ENCODE measurements around the gene PLCB4.

The PLCB4 gene

DNA sequence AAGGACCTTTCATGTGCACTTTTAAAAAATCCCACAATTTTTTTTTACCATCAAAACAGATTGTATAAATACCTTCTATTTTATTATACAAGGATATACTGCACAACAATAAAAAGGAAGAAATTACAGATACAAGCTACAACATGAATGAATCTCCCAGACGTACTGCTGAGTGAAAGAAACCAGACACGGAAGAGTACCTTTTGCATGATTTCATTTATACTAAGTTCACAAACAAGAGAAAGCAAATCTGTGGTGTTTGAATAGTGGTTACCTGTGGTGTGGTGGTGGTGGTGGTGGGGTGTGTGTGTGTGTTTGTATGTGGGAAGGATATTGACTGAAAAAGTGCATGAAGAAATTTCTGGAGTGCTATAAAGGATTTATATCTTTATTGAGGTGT, 6.8 kb upstream of the PLCB4 start:
- DNase-seq, result no peak

DNA sequence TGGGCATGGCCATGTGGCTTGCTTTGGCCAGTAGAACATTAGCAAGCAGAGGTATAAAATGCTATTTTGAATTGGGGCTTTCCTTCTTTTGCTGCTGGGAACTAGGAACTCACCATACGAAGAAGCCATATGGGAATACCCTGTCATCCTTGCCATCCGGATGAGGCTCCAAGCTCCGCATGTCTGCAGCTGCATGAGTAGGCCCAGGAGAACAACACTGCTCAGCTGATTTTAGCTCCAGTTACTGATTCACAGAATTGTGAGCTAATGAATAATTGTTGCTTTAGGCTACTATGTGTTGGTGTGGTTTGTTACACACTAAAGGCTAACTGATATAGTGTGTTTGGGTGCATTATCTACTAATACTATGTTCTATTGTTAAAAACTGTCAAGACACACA, 2.7 kb upstream of the PLCB4 start:
- DNase-seq, result no peak

- DNase-seq, result no peak
Measured at GRCh38 chr20:9068233-9068801, 570 bp upstream of the PLCB4 start.

- DNase-seq, result no peak
Measured at GRCh38 chr20:9070304-9070703, 1.4 kb downstream of the PLCB4 start.

DNA sequence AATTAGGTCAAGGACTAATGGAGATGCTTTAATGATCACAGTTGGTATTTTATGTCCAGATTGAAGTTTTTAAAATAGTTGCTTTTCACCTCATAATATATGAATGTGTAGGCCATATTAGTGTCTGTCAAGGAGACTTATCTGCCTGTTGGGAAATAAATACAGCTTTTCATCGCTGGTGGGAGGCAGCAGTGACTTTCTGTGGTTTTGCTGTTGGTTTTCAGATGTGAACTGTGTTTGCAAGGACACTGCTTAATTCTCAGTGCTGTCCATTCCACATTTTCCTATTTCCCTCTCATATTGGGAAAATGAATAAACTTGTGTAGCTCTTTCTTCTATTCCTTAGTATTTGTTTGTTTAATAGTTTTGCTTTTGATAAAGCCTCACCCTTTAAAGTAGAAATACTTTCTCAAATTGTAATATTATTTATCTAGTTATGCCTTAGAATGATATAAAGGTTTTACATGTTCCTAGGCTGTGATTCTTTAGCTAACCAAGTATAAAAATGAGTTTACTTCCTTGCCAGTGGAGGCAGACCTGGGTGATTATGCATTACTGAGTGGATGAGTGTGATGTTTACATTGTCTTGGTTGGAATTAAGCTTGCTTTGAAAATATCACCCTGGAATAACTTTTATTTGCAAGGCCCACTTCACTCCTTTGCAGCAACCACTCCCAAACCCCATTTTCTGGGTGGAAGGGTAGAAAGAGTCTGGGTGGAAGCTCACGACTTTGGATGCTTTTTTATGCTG, 3.3 kb downstream of the PLCB4 start:
- no peak for DNase-seq

- no peak for DNase-seq
Measured at GRCh38 chr20:9072861-9073500, 4.1 kb downstream of the PLCB4 start.

- no peak for DNase-seq
Measured at GRCh38 chr20:9075264-9076095, 6.6 kb downstream of the PLCB4 start.

GRCh38 chr20:9076440-9076839, 7.6 kb downstream of the PLCB4 start:
- no peak for DNase-seq

DNA sequence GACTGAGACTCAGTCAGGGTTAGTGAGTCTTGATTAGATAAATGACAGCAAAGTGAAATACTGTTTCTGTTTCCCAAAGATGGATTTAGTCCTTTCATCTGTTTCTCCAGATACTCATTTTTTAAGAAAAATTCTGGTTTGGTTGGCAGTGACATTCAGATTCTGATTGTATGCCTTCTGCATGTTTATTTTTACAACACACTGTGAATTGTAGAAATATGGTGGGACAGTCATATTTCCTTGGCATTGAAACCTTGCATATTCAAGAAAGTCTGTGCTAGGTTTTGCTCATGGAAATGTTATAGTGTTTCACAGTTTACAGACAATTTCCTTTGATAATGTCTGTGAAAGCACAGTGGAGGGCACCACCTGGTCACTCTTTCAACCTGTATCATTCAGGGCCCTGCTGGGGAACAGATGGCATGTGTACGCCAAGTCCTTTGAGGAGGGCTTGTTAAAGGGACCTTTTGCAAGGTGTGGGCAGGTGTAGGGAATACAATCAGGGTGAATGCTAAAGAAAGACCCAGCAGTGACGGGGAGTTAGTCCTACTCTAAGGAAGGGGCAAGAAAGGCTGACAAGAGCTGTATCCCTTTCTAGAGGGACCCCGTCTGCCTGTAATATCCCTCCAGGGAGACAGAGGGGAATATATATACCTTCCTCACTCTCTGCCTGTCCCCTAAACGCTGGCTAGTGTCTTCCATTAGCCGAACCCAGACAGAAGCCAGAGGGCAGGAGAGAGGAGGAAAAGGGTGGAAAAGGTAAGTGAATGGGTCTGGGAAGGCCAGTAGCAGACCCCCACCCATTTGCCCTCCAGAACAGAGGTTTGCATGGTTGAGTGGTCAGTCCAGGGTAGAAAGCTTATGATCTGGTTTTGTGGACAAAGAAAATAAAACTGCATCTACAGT, 10.2 kb downstream of the PLCB4 start:
- no peak for DNase-seq

DNA sequence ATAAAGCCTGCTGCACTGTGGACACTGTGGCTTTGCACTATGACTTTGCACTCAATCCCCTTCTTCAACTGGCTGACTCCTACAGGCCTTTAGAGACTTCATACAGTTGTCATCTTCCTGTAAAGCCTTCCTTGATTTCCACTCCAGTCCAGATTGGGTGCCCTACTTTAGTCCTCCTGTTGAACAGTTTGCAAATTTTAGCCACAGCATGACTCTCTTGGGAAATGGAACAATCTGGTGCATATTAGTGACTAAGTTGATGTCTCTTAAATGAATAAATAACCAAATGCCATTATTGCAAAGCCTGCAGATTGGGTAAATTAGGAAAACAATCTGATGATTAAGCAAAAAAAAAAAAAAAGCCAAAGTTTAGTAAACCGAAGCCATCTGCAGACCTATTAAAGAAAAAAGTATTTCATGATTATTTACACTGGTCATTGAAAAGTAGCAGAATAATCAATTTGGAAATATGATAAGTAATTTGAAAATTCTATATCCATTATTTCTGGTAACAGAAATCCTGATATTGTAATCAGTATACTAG, 12.6 kb downstream of the PLCB4 start:
- DNase-seq, result no peak

DNA sequence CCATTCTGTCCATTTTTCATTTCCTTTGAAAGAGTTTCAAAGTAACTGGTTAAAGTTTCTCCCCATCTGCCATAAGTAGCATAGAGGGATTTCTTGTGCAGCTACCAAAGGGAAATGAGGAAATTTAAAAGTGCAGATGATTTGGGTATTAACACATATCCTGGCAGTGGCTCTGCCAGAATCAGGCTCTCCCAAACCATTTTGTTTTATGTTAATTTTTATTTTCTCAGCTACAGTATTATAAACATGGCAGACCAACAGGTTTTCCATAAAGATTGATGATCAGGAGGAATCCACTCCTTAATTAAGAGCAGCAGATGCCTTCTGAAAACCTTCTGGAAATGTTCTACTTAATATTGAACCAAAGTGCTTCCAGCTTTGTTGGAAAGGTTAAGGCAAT, 13.9 kb downstream of the PLCB4 start:
- no peak for DNase-seq

DNA sequence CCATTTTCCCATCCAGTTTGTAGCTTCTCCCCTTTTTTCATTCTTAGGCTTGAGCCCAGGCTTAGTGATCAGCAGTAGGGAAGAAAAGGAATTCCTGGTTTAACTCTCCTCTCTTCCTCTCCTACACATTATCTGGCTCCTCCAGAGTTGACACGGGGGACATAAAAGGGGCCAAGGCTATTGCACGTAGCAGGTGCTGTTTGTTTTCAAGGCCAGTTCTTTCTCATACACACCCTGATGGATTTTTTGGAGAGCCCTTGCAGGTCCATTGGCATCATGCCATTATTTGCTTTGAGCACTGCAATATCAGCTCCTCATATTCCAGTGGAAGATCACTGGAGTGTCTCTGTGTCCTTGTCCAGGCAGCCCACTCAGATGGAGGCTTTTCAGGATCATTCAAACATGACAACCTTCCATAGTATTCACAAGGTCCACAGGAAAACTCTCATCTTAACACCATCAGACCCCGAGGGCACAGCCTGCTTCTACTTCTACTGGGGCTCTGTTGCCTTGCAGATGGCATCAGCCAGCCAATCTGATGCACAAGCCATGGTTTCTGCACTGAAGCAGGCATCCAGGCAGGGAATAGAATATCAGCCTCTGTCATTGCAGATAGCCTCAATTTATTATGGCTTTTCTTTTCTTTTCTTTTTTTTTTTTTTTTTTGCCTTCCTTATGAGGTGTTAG, 18.8 kb downstream of the PLCB4 start:
- DNase-seq, result no peak

DNA sequence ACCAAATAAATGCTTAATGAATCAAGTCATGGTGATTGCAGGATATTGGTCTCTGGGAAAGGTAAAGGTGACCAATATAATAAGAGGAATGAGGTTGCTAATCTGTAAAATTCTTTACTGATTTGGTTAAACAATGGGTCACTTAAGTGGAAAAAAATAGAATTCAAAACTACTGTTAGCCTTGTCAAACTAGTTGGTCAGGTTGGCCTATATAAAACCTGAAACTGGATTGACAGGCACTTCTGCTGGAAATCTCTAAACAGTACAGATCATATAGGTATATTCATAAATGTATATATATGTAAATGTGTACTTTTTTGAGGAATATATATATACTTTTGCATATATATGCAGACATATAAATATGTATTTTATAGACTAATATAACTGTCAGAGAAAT, 19.7 kb downstream of the PLCB4 start:
- no peak for DNase-seq

DNA sequence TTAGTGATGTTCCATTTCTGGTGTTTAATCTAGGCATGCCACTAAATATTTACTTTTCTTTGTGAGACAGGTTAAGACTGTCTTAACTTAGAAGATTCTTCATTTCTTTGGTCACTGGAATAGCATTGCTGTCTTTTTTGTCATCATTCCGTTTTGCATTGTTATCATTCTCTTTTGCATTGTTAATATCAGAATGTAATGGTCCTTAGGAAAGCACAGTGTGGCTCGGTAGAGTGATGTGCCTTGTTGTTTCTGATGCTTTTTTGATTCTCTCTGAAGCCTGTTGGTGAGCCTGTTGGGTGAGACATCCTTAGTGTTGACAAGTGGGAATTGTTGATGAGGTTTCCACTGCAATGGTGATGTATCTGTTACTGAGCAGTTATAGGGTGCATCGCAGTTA, 23.2 kb downstream of the PLCB4 start:
- no peak for DNase-seq

DNA sequence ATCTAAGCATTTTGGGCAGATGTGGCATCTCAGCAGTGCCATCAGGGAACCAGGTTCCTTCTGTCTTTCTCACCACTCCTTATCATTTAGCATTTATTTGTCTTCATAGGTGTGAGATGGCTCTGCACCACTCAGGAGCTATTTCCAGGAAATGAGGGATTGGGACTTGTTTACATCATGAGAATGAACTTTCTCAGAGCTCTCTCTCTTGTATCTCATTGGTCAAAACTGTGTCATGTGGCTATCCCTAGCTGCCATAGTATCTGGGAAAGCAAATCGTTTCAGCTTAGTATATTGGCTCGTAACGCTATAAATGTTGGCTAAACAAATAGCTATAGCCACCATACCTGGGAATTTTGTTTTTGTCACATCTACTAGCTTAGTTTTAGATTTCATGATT, 23.8 kb downstream of the PLCB4 start:
- DNase-seq, result no peak

DNA sequence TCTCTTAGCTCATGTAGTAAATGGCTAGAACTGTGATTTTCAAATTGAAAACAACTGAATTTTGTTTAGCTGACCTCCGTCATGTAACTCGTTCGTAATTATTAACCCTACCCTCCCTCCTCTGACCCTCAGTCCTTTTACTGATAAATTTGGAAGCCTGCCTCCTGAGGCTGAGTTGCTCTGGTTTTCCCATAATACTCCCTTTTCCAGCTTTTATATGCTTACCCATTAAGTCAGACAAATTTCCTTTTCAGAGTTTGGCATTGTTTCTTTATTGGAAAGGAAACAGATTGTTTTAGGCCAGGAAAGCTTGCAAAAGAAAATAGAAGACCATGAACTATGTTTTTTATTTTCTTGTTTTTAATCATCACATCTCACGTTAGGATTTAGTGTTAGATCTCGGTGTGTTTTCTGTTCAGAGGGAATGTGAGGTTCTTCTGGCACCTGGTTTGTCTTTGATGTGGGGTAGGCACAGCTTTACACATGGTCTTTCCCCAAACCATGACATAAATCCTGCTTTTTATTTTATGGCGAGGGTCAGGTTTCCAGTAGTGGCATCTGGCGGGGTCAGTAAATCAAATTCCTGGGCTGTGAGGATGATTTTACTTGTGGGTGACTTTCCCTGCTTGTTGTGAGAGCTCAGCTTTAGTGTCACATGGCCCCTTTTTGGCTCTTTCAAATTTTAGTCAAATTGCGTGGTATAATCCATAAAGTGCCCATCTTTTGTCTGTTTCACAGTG, 24.5 kb downstream of the PLCB4 start:
- no peak for DNase-seq

DNA sequence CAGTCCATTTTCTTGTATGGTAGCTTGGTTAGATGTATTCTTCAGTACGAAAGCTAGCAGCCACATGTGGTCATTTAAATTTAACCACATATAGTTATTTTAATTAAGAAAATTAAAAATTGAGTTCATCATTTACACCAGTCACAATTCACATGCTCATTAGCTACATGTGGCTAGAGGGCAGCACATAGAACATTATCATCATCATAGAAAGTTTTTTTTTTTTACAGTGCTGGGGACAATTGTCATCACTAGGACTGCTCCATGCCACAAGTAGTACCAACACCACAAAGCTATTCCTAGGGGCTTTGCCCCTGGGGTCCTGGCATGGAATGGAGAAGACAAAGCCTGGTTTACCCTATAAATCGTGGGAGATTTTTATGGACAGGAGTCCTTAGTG, 30.5 kb downstream of the PLCB4 start:
- DNase-seq, result no peak

DNA sequence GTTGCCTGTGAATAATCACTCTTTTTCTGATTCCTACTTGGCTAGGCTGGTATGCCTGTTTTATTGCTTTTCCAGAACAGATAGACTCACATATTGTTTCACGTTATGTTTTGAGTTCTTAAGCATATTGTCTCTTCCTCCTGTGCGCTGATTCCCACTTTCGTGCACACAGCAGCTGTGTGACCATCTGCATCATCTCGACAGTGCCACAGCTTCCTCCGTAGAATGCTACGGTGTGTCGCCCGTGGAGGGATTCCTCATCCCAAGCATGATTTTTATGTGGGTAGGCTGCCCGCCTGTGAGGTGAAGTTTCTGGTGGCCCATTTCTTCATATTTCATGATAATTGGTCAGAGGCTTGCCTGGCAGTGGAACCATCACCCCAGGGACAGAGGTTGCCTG, 31.8 kb downstream of the PLCB4 start:
- no peak for DNase-seq

- DNase-seq, result no peak
Measured at GRCh38 chr20:9102456-9102855, 33.6 kb downstream of the PLCB4 start.

GRCh38 chr20:9103955-9104354, 35.1 kb downstream of the PLCB4 start:
- DNase-seq, result no peak

DNA sequence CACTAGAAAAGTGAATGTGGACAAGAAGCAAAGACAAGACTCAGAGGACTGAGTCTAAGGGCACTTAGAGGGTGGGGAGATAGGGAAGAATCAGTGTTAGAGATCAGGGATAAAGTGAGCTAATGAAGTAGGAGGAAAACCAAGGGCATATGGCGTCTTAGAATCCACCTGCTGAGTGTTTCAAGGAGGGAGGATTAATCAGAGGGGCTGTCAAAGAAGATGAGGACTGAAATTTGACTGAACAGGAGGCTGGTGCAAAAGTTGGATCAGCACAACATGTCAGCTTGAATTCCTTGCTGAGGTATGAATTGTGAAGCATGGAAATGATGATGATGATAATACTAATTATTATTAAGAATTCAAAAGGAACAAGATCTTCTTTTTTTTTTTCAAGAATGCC, 39.4 kb downstream of the PLCB4 start:
- no peak for DNase-seq

Data from stimulated activated naive CD4-positive, alpha-beta T cell (primary cell).